GM23248 (cell line): ENCODE measurements around the gene CACNA1C.

ENCODE experiments used
- EZH2 ChIP-seq: fragments of 200-600 bp; sonication (generic); IDR thresholded peaks from 2 replicates; pipeline ENCODE4 v1.6.1; 2018; ENCODE audit warnings: antibody characterized with exemption, mild to moderate bottlenecking; ENCODE audit not compliant: insufficient read depth, poor library complexity, severe bottlenecking
- EZH2phosphoT487 ChIP-seq: fragments of 200-600 bp; sonication (generic); IDR thresholded peaks from 2 replicates; pipeline ENCODE4 v1.6.1; 2018; ENCODE audit warnings: antibody characterized with exemption, moderate library complexity, mild to moderate bottlenecking, low read depth; ENCODE audit not compliant: insufficient read depth

- TF ChIP-seq EZH2: no peak
- TF ChIP-seq EZH2phosphoT487: no peak
Observed at GRCh38 chr12:2234646-2235350, 182.0 kb downstream of the CACNA1C start.
